Activated T-cell treated with anti-CD3 and anti-CD28 coated beads, Interleukin-2, amount 50 U/mL, for 4 hours (primary cell): ENCODE measurements around the gene TRMT112. TPM values are rescaled to one million over a fixed set of nuclear protein-coding genes. Genes with fewer than 3 reads are reported as not detected.

Experiments used
- ATAC-seq, 2 donors: fragments of 200-7000 bp; cut with Tn5 transposase; one replicate each; pipeline ENCODE4 v1.10.0; 2021
- DNase-seq: peaks from one replicate; pipeline ENCODE4 v3.0.0-alpha.2; 2020
- H3K27me3 Mint-ChIP-seq: one replicate; pipeline ENCODE4 v1.8.0; 2021; ENCODE audit warnings: low read depth, mixed read lengths
- H3K36me3 Mint-ChIP-seq: one replicate; pipeline ENCODE4 v1.8.0; 2022; ENCODE audit warnings: mixed read lengths; ENCODE audit not compliant: insufficient read depth
- H3K4me1 Mint-ChIP-seq: one replicate; pipeline ENCODE4 v1.8.0; 2021; ENCODE audit warnings: low read depth, mixed read lengths
- H3K4me3 Mint-ChIP-seq: one replicate; pipeline ENCODE4 v1.8.0; 2021; ENCODE audit warnings: mild to moderate bottlenecking, moderate library complexity, mixed read lengths
- H3K9me3 Mint-ChIP-seq: one replicate; pipeline ENCODE4 v1.8.0; 2021; ENCODE audit warnings: mixed read lengths
- total RNA-seq, 3 donors: library from RNA; stranded (reverse); gene quantifications; one replicate each; pipeline ENCODE4 v1.2.1, GENCODE V29; 2021

Gene TRMT112
- total RNA-seq, 3 donors from 2014 or later = 432 to 461 (median 438) TPM

DNA sequence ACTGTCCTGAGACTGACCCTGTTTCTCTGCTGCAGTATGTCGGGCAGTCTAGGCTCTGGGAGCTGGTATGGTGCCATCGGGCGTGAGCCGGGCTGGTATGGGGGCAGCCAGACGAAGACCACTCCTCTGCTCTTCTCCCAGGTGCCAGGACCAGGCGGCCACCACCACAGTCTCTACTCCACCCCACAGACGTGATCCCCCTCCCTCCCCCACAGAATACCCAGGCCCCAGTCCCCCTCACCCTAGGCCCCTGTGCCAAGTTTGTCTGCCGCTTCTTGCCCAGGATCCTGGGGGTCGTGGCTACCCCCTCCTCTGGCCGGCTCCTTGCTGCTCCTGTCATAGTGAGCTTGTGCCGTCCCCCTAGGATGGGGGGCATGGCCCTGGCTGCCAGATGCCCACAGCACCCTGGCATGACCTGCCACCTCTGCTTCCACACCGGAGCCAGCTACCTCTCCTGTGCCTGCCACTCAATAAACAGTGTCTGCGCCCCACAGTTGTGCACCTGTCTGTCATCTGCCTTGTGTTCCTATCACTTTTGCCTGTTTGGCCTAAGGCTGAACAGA, 28.3 kb downstream of the TRMT112 start:
- Mint-ChIP-seq H3K4me1 (peaks cover 11% of the 10 kb centered on the region), H3K27me3 (peaks cover 25% of the 10 kb centered on the region), H3K9me3 (no peaks in the 10 kb centered on the region), H3K4me3 (no peak overlapping the region), H3K36me3 (peaks cover 3% of the 10 kb centered on the region)
- DNase-seq = no peak
- ATAC-seq = no peak

DNA sequence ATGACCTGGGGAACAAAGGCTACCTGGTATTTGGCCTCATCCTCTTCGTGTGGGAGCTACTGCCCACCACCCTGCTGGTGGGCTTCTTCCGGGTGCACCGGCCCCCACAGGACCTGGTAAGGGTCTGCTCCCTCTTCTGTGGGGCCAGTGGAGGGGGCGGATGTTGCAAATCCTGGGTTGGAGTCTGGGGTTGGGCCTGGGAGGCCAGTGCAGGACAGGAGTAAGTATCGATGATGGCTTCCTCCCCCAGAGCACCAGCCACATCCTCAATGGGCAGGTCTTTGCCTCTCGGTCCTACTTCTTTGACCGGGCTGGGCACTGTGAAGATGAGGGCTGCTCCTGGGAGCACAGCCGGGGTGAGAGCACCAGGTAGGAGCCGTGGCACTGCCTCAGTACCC, 29.0 kb downstream of the TRMT112 start:
- H3K9me3 Mint-ChIP-seq = no peaks in the 10 kb centered on the region
- no peak for ATAC-seq
- DNase-seq = no peak
- H3K36me3 Mint-ChIP-seq = peaks cover 3% of the 10 kb centered on the region
- peaks cover 18% of the 10 kb centered on the region for H3K27me3 Mint-ChIP-seq
- H3K4me3 Mint-ChIP-seq = no peak overlapping the region
- H3K4me1 Mint-ChIP-seq = peaks cover 12% of the 10 kb centered on the region

DNA sequence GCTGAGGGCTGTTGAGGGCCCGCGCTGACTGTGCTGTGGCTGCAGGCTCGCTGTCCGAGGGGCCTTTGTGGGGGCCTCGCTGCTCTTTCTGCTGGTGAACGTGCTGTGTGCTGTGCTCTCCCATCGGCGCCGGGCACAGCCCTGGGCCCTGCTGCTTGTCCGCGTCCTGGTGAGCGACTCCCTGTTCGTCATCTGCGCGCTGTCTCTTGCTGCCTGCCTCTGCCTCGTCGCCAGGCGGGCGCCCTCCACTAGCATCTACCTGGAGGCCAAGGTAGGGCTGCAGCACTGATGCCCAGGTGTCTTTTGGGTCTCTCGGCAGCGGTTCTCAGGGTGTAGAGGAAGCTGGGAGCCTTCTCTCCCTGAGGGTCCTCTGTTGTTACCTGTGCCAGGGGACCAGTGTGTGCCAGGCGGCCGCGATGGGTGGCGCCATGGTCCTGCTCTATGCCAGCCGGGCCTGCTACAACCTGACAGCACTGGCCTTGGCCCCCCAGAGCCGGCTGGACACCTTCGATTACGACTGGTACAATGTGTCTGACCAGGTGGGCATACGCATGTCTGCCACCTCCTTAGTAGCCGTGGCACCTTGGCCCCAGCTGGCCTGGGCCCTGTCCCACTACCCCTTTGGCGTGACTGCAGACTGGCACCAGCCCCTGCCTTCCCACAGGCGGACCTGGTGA, 29.5 kb downstream of the TRMT112 start:
- ATAC-seq = no peak

DNA sequence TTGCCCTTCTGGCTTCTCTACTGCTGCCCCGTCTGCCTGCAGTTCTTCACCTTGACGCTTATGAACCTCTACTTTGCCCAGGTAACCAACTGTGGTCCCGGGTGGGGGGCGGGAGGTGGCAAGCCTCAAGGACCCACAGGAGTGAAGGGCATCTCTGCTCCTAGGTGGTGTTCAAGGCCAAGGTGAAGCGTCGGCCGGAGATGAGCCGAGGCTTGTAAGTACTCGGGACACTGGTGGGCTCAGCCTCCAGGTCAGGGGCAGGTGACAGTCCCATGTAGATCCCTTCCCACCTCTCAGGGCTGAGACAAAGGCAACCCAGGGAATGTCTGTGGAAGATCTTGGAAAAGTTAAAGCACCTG, 30.6 kb downstream of the TRMT112 start:
- ATAC-seq = no peak
- Mint-ChIP-seq H3K4me1 (peaks cover 16% of the 10 kb centered on the region), H3K4me3 (peak overlapping the region; percentile 78), H3K9me3 (no peaks in the 10 kb centered on the region), H3K36me3 (peaks cover 3% of the 10 kb centered on the region), H3K27me3 (peaks cover 10% of the 10 kb centered on the region)
- DNase-seq = no peak

More for the DNA sequence above, 29.5 kb downstream of the TRMT112 start:
- Mint-ChIP-seq H3K36me3 (peaks cover 3% of the 10 kb centered on the region), H3K4me3 (peak overlapping the region; percentile 13), H3K9me3 (no peaks in the 10 kb centered on the region), H3K27me3 (peaks cover 13% of the 10 kb centered on the region), H3K4me1 (peaks cover 16% of the 10 kb centered on the region)
- DNase-seq = no peak

DNA sequence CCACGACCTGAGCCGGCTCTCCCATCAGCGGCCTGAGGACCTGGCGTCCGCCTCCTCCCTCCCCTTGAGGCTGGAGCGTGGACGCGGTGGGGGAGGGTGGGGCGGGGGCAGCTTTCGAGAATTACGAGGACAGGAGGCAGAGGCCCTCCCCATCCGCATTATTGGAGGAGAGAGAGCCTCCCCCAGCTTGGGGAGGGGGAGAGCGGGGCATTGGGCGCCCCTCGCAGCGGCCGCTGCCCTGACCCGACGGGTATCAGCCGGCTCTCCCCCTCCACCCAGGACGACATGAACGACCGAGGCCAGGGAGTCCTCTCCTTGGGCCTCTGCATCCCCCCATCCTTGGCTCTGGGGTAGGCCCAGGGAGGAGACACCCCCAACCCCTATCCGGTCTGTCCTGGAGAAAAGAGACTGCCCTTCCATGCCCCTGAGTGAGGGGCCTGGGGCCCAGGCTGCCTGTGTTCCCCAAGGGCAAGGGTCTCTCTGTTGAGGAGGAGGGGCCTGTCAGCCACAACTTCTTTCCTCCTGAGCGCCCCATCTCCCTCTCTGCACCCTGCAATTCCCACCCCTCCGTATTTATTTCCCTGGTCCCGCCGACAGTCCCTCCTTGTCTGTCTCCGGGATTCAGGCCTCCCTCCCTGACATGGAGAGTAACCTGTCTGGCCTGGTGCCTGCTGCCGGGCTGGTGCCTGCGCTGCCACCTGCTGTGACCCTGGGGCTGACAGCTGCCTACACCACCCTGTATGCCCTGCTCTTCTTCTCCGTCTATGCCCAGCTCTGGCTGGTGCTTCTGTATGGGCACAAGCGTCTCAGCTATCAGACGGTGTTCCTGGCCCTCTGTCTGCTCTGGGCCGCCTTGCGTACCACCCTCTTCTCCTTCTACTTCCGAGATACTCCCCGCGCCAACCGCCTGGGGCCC, 31.2 kb downstream of the TRMT112 start:
- Mint-ChIP-seq H3K4me1 (peaks cover 20% of the 10 kb centered on the region), H3K4me3 (peak overlapping the region; percentile 78), H3K9me3 (no peaks in the 10 kb centered on the region), H3K36me3 (peaks cover 8% of the 10 kb centered on the region), H3K27me3 (peaks cover 10% of the 10 kb centered on the region)
- ATAC-seq (no peak), DNase-seq (no peak)

DNA sequence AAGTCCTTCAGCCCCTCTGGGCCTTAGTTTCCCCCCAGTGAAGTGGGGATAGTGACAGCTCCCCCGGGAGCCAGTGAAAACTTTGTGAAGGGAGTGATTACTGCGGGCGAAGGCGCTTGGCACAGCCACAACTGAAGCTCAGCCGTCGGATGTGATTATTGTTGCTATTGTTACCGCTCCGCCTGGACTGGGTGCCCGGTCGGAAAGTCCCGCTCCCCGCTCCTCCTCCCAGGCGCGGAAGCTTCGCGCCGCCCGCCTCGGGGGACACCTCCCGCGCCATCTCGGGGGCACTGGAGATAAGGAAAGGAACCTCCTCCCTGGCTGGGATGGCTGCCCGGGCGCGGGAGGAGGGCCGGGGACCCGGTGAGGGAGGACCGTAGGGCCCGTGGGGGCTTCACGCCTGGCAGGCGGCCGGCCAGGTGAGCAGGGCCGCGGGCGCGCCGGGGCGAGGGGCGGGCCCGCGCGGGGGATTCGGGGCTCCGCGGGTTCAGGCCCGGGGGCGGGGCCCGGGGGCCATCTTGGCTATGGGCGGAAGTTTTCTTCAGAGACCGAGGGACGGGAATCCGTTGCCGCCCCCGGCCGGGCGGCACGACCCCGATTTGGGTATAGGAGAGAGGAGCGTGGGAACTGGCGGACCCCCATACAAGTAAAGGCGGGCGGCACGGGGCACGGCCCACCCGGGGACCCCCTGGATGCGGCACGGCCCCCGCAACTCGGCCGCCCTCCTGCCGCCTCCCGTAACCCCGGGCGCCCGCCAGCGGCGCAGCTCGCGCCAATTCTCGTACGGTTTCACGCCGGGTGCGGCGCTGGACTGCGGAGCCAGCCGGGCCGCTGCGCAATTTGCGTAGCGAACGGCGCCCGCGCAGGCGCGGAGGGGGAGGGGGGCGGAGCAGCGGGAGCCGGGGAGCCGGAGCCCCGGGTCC, 32.1 kb downstream of the TRMT112 start, which contains the start of gene GPR137:
TSS of gene GPR137 (plus strand) at position 887 of the 923 bp plus-strand sequence. CDS start 677 bp downstream, outside the sequence.
- DNase-seq (peak; percentile 89), ATAC-seq (peak; percentile 69 to 71)
- peaks cover 9% of the 10 kb centered on the region for H3K36me3 Mint-ChIP-seq
- H3K9me3 Mint-ChIP-seq = no peaks in the 10 kb centered on the region
- peak within 1 kb of the TSS; percentile 85 for H3K4me3 Mint-ChIP-seq
- peaks cover 14% of the 10 kb centered on the region for H3K4me1 Mint-ChIP-seq
- H3K27me3 Mint-ChIP-seq = peaks cover under 1% of the 10 kb centered on the region

DNA sequence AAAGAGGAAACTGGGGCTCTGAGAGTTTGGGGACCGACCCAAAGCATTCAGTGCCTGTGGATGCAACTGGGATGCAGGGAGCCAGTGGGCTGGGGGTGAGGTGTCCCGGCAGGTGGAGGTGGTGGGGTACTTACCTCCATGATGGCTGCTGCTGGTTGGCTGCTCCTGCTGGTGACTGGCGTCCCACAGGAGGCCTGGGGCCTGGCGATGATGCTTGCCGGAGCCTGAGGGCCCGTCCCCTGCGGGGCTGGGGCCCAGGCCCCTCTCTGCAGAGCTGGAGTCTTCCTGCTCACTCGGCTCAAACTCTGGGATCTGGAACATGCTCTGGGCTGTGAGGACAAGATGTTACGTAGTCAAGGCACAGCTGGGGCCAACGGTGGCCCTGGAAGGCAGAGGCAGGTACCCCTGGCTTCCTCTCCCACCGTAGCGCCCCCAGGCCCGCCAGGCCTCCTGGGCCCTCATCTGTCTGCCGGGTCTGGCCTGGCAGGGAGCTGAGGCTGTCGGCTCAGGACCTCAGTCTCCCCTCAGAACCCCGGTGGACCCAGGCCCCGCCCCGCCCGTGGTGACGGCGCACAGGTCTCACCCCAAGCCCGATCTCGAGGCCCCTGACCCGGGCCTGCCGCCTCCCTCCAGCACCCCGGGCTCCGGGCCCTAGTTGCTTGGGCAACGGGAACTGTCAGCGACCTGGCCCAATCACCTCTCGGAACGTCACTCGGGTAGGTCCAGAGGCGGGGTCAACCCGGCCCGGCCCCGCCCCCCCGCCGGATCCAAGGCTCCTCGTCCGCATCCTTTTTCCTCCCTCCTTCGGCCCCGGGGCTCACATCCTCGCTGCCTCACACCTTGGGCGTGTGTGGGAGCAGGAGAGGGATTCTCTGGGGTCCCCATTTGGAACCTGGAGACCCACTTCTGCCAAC, 33.1 kb downstream of the TRMT112 start, which contains the start of gene BAD:
TSS of gene BAD (minus strand) at position 618 of the 914 bp plus-strand sequence. CDS start at position 321, 297 bp downstream.
- no peaks in the 10 kb centered on the region for H3K27me3 Mint-ChIP-seq
- peak; percentile 87 for DNase-seq
- no peaks in the 10 kb centered on the region for H3K9me3 Mint-ChIP-seq
- H3K36me3 Mint-ChIP-seq = peaks cover 6% of the 10 kb centered on the region
- peak; percentile 86 to 87 for ATAC-seq
- peak within 1 kb of the TSS; percentile 85 for H3K4me3 Mint-ChIP-seq
- peaks cover 14% of the 10 kb centered on the region for H3K4me1 Mint-ChIP-seq

DNA sequence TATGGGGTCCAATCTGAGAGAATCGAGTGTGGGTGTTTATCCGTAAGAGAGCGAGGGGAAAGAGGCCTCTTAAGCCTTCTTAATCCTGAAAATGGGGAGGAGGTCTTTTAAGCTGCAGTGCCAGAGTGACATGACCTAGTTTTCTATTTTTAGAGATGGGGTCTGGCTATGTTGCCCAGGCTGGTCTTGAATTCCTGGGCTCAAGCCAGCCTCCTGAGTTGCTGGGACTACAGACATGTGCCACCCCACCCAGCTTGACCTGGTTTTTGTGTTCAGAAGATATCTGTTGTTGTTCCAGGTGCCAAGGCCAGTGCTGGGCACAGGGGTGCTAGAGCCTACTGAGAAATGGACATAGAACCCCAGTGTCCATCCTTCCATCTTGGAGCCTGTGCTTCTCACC, 34.3 kb downstream of the TRMT112 start:
- H3K27me3 Mint-ChIP-seq = no peaks in the 10 kb centered on the region
- DNase-seq (no peak), ATAC-seq (no peak)
- H3K4me1 Mint-ChIP-seq = peaks cover 14% of the 10 kb centered on the region
- H3K9me3 Mint-ChIP-seq = no peaks in the 10 kb centered on the region
- peaks cover 10% of the 10 kb centered on the region for H3K36me3 Mint-ChIP-seq
- H3K4me3 Mint-ChIP-seq = peak overlapping the region; percentile 49

DNA sequence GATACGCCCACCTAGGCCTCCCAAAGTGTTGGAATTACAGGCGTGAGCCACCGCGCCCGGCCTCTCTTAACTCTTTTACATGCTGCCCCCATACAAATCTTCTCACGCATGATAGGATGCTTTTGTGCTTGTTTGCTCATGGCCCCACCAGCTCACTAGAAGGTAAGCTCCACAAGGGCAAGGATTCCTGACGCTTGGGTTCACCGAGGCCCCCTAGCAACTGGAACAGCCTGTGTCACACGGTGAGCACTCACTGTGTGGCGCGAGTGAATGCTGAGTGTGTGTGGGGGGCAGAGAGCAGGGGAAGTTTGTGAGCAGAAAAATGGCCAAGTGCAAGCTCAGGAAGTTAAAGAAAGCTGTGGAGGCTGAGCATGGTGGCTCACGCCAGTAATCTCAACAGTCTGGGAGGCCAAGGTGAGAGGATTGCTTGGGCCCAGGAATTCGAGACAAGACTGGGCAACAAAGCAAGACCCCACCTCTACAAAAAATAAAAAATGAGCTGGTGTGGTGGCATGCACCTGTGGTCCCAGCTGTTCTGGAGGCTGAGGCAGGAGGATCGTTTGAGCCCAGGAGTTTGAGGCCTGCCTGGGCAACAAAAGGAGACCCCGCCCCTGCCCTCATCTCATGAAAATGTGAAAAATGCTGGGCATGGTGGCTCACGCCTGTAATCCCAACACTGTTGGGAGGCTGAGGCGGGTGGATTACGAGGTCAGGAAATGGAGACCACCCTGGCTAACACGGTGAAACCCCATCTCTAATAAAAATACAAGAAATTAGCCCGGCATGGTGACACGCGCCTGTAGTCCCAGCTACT, 35.2 kb downstream of the TRMT112 start:
- H3K9me3 Mint-ChIP-seq = no peaks in the 10 kb centered on the region
- no peak overlapping the region for H3K4me3 Mint-ChIP-seq
- ATAC-seq = no peak
- peaks cover 14% of the 10 kb centered on the region for H3K4me1 Mint-ChIP-seq
- no peak for DNase-seq
- H3K36me3 Mint-ChIP-seq = peaks cover 10% of the 10 kb centered on the region
- no peaks in the 10 kb centered on the region for H3K27me3 Mint-ChIP-seq

DNA sequence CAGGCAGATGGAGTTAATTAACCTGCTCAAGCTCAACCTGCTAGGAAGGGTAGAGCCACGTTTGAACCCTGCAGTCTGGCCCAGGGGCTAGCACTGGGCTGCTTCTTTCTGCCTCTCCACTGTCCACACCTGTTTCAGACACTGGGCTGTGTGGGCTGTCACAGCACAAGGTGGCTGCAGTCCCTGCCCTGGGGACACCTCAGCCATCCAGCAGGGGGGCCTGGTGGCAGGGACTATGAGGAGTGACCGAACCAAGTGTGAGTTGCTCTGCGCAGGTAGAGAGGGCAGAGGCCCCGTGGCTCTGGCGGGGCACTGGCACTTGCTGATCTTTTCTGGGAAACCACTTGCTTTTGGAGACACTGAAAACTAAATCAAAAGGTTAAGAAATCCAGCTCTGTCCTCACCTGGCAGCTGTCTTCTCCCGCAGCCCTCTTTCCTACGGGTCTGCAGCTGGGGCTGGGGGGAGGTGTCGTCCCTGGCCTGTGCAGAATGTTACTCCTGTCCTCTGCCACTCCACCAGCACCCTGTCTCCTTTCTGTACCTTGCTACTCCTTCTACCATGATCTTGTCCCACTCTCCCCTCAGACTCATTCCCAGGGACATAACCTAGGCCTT, 38.7 kb downstream of the TRMT112 start:
- Mint-ChIP-seq H3K4me3 (no peak overlapping the region), H3K9me3 (no peaks in the 10 kb centered on the region), H3K27me3 (no peaks in the 10 kb centered on the region), H3K4me1 (peaks cover 9% of the 10 kb centered on the region), H3K36me3 (peaks cover 10% of the 10 kb centered on the region)
- DNase-seq (no peak), ATAC-seq (no peak)

DNA sequence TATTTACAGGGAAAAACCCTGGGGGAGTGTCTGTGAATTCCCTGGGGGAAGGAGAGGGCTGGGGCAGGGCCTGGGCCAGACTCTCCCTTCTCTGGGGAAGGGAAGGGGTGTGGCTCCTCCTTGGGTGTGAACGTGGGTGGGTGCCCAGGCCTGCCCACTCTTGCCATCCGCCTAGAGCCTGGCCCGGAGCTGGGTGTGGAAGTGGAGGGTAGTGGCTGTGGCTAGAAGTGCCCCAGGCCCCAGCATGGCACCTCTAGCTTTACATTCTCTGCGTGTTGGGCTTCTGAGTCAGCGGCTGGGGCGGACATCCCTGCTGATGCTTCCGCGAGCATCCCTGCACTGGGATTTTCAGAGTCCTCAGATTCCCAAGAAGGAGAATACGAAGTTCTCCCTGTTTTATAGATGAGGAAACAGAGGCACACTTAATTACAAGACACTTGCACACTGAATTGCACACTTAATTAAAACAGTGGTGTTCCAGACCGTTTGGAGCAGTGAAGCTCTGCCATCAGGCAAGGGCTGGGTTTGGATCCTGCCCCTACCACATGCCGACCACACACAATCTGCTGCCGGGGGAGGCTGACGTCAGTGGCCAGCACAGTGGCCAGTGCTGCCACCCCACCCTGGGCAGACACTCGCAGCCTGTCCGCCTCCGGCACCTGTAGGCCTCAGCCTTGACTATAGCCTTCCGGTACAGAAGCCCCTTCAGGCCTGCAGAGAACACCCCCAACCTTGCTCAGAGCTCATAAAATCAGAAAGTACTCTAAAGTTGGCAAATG, 40.5 kb downstream of the TRMT112 start:
- H3K9me3 Mint-ChIP-seq = no peaks in the 10 kb centered on the region
- ATAC-seq (no peak), DNase-seq (no peak)
- H3K27me3 Mint-ChIP-seq = no peaks in the 10 kb centered on the region
- no peak overlapping the region for H3K4me3 Mint-ChIP-seq
- peaks cover 10% of the 10 kb centered on the region for H3K36me3 Mint-ChIP-seq
- H3K4me1 Mint-ChIP-seq = peaks cover 5% of the 10 kb centered on the region
